ENCODE results near the gene D2HGDH.
"Not testable (repeated sequence)": the region's sequence is repeated elsewhere in the genome, so short reads cannot be mapped to it uniquely, and the experiment has no call there.

Gene D2HGDH

GRCh38 chr2:241810307-241811200 is 76.1 kb downstream of the D2HGDH start:
- no peak for DNase-seq

- no peak for DNase-seq
Measured at GRCh38 chr2:241811201-241811951, 76.9 kb downstream of the D2HGDH start.

- DNase-seq: no peak
Measured at GRCh38 chr2:241811952-241812729, 77.7 kb downstream of the D2HGDH start.

GRCh38 chr2:241812730-241813643 is 78.6 kb downstream of the D2HGDH start:
- DNase-seq: no peak

GRCh38 chr2:241813644-241814392 is 79.4 kb downstream of the D2HGDH start:
- no peak for DNase-seq

GRCh38 chr2:241814393-241814642 is 79.9 kb downstream of the D2HGDH start:
- no peak for DNase-seq

GRCh38 chr2:241814643-241815476 is 80.4 kb downstream of the D2HGDH start:
- DNase-seq: no peak

- DNase-seq: no peak
Measured at GRCh38 chr2:241815477-241816430, 81.3 kb downstream of the D2HGDH start.

- DNase-seq: no peak
Measured at GRCh38 chr2:241816431-241817121, 82.1 kb downstream of the D2HGDH start.

- no peak for DNase-seq
Measured at GRCh38 chr2:241817126-241817820, 82.8 kb downstream of the D2HGDH start.

- DNase-seq: not testable (repeated sequence)
Measured at GRCh38 chr2:241817821-241818215, 83.4 kb downstream of the D2HGDH start.
